HG02970 (cell line): ENCODE results near the gene PDCL2.

Experiments
- ATAC-seq: cut with Tn5 transposase; IDR thresholded peaks from one replicate; pipeline ENCODE4 v1.9.1; 2021; ENCODE audit warnings: mild to moderate bottlenecking, moderate library complexity, moderate number of reproducible peaks; ENCODE audit not compliant: unreplicated experiment, low FRiP score

PDCL2 gene

DNA sequence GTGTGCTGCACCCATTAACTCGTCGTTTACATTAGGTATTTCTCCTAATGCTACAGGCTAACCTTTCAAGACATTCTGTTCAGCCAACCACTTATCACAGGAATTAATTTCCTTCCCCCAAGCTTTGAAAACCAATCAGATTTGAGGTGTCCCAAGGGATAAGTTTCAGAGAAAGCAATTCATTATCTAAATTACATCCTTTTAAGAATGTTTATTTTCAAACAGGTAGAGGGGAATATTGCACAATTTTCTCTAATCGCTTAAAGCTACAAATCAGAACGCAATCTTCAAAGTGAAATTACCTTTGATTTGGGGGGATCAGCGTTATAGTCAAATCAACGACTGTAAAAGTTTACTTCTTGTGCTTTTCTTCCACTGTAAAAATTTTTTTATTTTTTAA lies 46.9 kb downstream of the PDCL2 start:
- no peak for ATAC-seq

DNA sequence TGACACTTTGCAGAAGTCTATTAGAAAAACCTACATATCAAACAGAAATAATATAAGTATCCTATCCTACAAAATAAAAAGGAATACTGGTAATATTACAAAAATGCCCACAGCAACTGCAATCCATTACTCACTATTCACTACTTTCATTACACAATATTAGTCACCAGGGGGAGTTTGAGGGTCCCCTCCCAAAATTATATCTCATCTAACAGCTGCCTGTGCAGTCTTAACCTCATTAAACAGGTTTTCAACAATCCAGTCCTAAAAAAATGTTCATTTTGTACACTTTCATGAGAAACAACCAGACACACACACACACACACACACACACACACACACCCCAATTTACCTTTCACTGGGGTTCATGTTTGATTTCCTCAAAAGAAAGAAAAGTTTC lies 48.2 kb downstream of the PDCL2 start:
- no peak for ATAC-seq

DNA sequence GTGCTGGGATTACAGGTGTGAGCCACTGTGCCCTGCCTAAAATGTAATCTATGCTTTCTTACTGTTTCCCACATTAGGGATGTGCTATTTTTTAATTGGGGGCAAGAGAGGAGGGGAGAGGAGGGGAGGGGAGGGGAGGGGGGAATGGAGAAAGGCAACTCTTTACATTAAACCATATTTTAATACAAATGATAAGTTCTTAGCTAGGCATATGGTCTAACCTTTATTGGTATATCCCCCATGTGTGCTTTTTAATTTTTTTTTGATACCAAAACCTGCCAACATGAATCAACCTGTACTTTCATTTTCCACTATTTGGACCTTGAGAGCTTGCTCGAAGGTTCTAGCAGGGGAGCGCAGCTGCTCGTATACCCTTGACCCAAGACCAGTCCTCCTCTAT lies 51.8 kb downstream of the PDCL2 start:
- ATAC-seq = no peak

DNA sequence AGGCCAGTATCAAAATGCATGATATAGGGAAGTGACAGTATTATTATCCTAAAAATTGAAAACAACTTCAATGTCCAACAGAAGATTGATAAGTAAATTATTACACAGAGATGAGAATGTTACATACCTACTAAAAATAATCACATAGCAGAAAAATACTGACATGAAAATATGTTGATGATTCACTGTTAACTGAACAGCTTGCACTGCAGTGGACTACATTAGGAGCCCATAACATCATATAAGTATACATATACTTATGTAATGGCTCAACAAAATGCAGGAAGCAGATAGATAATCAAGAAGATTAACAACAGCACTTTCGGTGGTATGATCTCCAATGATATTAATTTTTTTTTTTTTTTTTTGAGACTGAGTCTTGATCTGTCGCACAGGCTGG lies 52.4 kb downstream of the PDCL2 start:
- no peak for ATAC-seq

DNA sequence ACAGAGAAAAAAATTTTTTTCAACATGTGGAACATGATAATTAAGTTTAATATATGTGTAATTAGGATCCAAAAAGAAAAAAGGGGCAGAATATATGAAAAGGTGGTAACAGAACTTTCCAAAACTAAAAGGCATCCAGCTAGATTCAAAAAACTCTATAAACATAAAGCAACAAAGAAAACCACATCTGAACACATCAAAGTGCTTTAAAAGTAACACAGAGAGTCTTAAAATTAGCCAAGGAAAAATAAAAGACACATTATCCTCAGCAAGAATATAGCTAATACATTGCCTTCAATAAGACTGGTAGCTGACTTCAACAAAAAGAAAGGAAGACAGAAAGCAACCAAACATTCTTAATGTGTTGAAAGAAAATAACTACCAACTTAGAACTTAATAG lies 53.5 kb downstream of the PDCL2 start:
- no peak for ATAC-seq

DNA sequence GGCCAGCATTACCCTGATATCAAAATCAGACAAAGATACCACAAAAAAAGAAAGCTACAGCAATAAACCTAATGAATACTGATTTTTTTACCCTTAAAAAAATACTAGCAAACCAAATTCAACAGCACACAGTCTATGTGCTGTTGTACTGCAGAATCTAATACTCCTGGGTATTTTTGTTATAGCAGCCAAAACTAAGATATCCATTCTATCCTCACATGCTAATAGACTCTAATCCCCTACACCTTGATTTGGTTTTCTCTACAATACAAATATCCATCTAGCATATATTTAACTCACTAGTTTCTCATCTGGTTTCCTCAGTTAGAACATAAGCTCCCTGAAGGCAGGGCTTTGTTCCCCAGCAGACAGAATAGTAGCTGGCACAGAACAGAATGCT lies 57.7 kb downstream of the PDCL2 start:
- no peak for ATAC-seq

DNA sequence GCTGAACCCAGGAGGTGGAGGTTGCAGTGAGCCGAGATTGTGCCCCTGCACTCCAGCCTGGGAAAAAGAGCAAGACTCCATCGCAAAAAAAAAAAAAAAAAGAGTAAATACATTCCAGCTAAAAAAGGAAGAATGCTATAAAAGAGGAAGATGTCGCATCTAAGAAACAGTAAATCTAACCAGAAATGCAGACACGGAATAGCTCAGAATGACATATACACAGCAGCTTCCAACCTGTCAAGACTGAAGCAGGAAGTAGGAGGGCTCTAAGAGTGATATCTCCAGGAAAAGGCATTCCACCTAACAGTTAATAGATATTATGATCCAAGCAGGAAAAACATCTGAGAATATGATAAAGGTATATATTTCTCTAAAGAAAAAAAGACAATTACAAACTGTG lies 61.4 kb downstream of the PDCL2 start:
- no peak for ATAC-seq

DNA sequence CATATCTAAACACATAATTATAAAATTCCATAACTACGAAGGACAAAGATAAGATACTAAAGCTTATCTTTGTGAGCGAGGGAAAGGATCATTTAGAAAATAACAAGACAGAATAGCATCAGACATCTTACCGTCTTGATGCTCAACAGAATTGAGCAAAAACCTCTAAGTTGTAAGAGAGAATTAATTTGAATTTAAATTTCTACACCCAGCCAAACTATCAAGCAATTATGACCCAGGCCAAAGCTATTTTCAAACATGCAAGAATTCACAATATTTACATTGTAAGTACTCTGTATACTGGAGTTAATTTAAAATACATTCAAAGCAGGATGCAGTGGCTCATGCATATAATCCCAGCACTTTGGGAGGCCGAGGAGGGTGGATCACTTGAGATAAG lies 61.9 kb downstream of the PDCL2 start:
- no peak for ATAC-seq

DNA sequence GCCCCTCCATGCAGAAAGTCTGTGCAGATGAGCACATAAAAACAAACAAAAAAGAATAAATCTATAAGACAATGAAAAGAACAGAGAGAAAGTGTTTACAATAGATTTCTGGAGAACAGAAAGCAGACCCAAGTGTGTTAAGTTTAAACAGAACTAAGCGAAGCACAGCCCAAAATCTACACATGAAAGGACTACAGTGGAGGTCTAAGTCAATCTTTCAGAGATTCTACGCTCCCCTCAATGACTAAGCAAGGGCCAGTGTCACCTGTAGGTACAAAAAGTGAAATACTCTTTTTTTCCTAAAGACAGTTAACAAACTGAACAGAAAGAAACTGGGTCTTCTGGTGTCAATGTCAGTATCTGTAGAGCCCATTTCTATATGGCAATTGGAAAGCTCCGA lies 63.6 kb downstream of the PDCL2 start:
- ATAC-seq = no peak

DNA sequence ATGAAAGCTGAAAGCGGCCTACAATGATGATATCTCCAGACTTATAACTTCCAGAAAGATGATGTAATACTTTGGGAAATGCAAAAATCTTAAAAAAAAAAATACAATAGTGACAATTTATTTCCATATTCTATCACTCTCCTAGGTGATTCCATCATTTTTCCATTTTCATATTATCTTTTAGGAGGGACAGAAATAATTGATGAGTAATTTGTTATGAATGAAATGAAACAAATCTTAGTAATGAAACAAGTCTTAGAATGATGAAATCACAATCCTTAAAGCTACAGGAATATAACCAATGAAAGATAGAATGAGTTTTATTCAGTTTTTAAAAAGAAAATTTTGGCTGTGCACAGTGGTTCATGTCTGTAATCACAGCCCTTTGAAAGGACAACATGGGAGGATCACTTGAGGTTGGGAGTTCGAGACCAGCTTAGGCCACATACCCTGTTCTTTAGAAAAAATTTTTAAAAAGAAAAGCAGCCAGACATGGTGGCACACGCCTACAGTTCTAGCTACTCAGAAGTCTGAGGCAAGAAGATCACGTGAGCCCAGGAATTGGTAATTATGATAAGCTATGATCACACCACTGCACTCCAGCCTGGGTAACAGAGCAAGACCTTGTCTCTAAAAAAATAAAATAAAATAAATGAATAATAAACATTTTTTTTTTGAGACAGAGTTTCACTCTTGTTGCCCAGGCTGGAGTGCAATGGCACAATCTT lies 67.0 kb downstream of the PDCL2 start:
- no peak for ATAC-seq

DNA sequence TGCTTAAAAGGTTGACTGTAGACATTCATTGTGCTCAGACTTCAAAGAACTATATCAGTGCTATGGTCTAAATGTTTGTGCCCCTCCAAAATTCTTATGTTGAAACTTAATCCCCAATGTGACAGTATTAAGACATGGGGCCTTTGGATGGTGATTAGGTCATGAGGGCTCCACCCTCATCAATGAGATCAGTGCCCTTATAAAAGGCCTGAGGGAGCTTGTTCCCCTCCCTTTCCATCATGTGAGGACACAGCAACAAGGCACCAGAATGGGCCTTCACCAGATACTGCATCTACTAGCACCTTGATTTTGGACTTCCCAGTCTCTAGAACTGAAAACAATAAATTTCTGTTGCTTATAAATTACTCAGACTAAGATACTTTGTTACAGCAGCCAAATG lies 73.6 kb downstream of the PDCL2 start:
- ATAC-seq = no peak

DNA sequence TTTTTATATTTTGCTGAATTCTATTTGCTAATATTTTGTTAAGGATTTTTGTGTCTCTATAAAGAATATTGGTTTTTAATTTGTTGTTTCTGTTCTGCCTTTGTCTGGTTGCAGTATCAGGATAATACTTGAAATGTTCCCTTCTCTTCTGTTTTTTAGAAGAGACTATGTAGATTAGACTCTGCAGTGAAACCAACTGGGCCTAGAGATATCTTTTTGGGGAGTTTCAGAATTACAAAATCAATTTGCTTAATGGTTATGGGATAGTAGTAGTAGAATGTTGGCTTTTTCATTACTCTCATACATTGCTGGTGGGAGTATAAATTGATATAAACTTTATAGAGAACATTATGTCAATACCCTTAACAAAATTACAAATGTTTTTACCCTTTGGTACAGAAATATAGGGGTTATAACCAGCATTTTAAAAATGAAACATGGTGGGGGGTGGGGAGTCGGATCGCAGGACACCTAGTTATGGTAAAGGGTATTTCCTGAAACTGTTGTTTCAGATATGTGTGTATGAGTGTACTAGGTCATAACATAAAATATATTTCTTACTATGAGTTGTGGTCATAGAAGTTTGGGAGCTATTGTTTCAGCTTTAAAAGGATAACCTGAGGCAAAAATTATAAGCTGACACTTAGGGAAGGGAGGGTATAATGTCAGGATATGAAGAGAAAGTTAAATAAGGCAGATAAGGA lies 74.4 kb downstream of the PDCL2 start:
- no peak for ATAC-seq

DNA sequence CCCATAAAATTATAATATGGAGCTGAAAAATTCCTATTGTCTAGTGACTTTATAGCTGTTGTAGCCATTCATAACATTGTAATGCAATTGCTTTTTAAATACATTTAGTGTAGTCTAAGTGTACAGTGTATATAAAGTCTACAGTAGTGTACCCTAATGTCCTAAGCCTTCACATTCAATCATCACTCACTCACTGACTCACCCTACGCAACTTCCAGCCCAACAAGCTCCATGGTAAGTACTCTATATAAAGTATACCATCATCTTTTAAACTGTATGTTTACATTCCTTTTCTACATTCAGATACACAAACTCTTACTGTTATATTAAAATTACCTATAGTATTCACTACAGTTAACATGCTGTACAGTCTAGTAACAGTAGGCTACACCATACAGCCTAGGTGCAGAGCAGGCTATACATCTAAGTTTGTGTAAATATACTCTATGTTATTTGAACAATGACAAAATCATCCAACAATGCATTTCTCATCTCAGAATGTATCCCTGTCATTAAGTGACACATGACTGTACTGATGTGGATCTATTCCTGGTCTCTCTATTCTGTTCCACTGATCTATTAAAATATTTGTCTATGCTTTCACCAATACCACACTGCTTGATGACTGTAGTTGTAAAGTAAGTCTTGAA lies 79.0 kb downstream of the PDCL2 start:
- ATAC-seq = no peak

DNA sequence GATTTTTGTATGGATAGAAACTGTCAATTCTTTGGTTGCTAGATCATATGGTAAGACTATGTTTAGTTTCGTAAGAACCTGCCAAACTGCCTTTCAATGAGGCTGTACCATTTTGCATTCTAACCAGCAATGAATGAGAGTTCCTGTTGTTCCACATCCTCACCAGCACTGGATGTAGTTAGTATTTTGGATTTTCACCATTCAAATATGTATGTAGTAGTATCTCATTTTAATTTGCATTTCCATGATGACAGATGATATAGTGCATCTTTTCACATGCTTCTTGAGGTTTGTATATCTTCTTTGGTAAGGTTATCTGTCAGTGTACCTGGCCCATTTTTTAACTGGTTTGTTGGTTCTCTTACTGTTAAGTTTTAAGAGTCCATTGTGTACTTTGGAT lies 80.0 kb downstream of the PDCL2 start:
- no peak for ATAC-seq

DNA sequence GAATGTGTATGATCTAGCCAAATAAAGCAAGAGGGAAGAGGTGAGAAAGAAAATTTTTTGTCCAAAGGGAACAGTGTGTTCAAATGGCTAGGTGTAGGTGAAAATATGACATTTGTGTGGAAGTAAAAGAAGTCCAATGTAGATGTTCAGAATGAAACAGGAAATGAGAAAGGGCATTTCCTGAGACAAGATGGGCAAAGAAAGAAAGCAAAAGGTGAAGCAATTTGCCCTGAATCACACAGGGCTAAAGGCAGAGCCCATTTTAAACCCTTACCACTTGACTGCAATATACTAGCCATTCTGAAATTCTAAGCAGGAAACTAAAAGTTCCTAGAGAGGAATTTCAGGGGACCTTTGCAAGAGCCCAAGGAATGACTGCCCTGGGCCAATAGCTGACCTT lies 81.4 kb downstream of the PDCL2 start:
- ATAC-seq = no peak

DNA sequence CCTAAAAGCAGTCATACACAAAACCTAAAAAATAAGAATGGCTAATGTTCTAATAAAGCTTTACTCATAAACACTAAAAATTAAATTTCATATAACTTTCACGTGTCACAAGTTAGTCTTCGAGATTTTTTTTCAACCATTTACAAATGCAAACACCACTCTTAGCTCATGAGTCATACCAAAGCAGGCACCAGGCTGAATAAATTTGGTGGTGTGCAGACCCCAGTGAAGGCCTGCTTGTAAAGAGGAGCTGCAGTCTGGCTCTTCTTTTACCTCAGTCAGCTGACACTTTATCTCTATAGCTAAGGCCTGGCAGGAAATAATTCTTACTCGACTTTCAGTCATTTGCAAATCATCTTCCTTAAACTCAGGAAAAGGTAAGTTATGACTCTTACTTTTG lies 82.8 kb downstream of the PDCL2 start:
- no peak for ATAC-seq

DNA sequence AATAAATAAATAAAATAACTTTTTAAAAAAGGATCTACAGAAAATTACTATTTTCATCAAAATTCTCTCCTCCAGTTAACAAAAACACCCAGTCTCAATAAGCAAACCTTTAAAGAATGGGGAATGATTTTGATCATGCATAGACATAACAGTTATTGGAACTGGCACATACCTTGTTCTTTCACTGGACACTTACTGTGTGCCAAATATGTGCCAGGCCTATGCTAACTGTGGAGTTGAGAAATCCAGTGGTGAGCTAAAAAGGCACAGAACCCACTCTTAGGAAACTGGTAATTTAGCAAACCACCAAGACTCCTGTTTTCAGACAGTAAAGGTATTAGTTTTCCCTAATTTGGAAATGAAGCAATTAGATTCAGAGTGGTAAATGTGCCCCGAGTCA lies 84.4 kb downstream of the PDCL2 start:
- no peak for ATAC-seq
